ENCODE results near the gene OTUD5.
A peak's percentile ranks its signal among the peaks of the same experiment; 100 is the strongest.
"Not testable (repeated sequence)": the region's sequence is repeated elsewhere in the genome, so short reads cannot be mapped to it uniquely, and the experiment has no call there.

OTUD5 gene

GRCh38 chrX:48957477-48957826, at the start of gene OTUD5:
Gene OTUD5, minus strand, starts transcription at chrX:48957607. Its CDS starts 37 bp downstream, at chrX:48957570.
- Mint-ChIP-seq H3K36me3 (no peaks in the 10 kb centered on the region), H3K27ac (peak within 1 kb of the TSS; percentile 100), H3K4me1 (peaks cover 41% of the 10 kb centered on the region), H3K4me3 (peak within 1 kb of the TSS; percentile 98), H3K9me3 (no peaks in the 10 kb centered on the region), H3K27me3 (no peaks in the 10 kb centered on the region)

DNA sequence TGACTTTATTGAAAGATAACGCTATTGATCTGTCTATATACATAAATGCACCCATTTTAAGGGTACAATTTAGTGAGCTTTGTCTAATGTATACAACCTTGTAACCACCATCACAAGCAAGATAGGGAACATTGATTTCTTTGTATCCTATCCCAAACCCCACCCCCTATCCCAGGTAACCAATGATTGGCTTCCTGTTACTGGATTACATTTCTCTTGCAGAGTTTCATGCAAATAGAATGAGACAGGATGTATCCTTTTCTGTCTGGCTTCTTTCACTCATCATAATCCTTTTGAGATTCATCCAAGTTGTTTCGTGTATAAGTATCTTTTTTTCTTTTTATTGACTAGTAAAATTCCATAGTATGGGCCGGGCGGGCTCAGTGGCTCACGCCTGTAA, 46.3 kb upstream of the OTUD5 start:
- peak overlapping the region; percentile 38 for H3K27ac Mint-ChIP-seq
- peak overlapping the region; percentile 62 for H3K4me3 Mint-ChIP-seq

DNA sequence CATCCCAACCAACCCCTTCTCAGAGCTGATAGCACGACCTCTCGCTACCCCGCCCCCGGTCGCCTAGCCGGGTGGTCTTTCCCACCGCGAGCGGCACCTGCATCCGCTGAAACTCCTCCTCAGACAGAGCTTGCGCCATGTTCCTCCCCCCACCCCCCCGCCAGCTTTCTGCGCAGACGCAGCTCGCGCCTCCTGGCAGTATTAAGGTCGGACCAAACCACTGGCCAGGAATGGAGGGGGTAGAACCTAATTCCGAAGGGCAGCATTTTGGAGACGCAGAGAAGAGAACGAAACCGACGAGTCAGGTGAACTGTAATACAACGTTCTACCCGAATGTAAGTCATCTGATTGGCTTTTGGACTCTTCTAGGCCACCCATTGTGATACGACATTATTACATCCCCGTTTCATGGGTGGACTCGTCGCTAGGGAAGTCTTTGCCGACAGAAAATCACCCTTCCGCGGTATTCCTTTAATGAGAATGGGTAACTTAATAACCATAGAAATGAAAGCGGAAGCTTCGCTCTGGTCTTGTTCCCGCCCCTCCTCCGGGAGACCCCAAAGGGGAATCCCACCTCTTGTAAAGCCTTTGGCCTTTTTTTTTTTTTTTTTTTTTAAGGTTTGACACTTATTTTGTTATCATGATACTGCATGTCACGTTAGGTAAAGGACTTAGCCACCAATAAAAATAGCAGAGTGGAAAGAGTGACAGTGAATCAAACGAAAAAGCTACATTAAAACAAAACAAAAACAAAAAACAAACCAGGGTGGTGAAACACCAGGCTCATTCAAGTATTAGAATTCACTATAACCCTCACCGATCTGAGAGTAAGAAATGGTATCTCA, 44.9 kb upstream of the OTUD5 start, which contains the start of gene GRIPAP1:
Gene GRIPAP1 (minus strand): TSS at position 174 of the 845 bp plus-strand sequence. CDS start 35 bp downstream, at position 139.
- Mint-ChIP-seq H3K4me1 (peaks cover 35% of the 10 kb centered on the region), H3K9me3 (no peaks in the 10 kb centered on the region), H3K27me3 (no peaks in the 10 kb centered on the region), H3K4me3 (peak within 1 kb of the TSS; percentile 99), H3K36me3 (peaks cover 12% of the 10 kb centered on the region), H3K27ac (peak within 1 kb of the TSS; percentile 98)

More for the DNA sequence above, 46.3 kb upstream of the OTUD5 start:
- Mint-ChIP-seq H3K27me3 (no peaks in the 10 kb centered on the region), H3K9me3 (no peaks in the 10 kb centered on the region), H3K4me1 (peaks cover 22% of the 10 kb centered on the region), H3K36me3 (peaks cover 3% of the 10 kb centered on the region)

DNA sequence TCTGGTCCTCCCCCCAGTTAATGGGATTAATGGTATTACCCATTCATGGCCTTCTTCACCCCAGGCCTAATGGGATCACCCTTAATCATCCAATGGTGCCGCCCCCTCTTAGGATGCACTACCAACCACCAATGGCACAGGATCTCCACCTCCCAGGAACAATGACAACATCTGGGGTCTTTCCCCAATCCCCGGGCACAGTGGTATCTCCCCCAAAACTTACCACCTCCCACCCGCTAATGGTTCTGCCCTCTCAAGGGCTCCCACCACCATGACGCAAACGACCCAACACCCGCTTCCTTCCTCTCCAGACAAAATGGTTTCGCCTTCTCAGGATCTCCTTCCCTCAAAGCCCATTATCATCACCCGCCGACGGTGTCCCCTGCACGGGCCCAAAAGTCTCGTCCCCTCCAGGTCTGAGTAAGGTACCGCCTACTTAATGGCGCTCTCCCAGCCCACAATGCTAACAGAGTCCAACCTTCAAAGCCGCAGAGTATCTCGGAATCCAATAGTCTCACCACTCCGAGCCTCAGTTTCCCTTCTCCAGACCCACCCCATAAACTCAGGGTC, 44.2 kb upstream of the OTUD5 start:
- H3K27me3 Mint-ChIP-seq: no peaks in the 10 kb centered on the region
- peaks cover 40% of the 10 kb centered on the region for H3K4me1 Mint-ChIP-seq
- peaks cover 15% of the 10 kb centered on the region for H3K36me3 Mint-ChIP-seq
- H3K9me3 Mint-ChIP-seq: no peaks in the 10 kb centered on the region
- peak overlapping the region; percentile 98 for H3K27ac Mint-ChIP-seq
- H3K4me3 Mint-ChIP-seq: peak overlapping the region; percentile 99

DNA sequence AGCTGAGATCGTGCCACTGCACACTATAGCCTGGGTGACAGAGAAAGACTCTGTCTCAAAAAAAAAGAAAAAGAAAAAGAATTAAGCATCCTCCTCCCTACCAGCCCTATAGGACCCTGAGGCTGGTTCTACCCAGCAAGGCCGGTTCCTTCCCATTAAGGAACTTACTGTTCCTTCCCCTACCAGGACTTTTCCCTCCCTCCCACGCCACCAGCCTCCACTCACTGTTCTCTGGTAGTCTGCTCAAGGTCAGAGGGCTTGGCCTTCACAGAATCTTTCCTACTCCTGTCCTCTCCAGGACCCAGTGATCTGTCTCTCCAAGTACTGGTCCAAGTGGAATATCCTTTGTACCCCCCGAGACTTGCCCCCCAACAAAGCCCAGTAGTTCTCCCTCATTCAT, 43.2 kb upstream of the OTUD5 start:
- Mint-ChIP-seq H3K27me3 (no peaks in the 10 kb centered on the region), H3K27ac (no peak overlapping the region), H3K4me3 (peak overlapping the region; percentile 99)

GRCh38 chrX:48999030-48999429, 41.6 kb upstream of the OTUD5 start:
- H3K27ac Mint-ChIP-seq: no peak overlapping the region
- peaks cover 42% of the 10 kb centered on the region for H3K4me1 Mint-ChIP-seq
- no peaks in the 10 kb centered on the region for H3K9me3 Mint-ChIP-seq
- H3K4me3 Mint-ChIP-seq: no peak overlapping the region
- H3K27me3 Mint-ChIP-seq: no peaks in the 10 kb centered on the region
- H3K36me3 Mint-ChIP-seq: peaks cover 15% of the 10 kb centered on the region

More for the DNA sequence above, 43.2 kb upstream of the OTUD5 start:
- Mint-ChIP-seq H3K9me3 (no peaks in the 10 kb centered on the region), H3K4me1 (peaks cover 42% of the 10 kb centered on the region), H3K36me3 (peaks cover 15% of the 10 kb centered on the region)

DNA sequence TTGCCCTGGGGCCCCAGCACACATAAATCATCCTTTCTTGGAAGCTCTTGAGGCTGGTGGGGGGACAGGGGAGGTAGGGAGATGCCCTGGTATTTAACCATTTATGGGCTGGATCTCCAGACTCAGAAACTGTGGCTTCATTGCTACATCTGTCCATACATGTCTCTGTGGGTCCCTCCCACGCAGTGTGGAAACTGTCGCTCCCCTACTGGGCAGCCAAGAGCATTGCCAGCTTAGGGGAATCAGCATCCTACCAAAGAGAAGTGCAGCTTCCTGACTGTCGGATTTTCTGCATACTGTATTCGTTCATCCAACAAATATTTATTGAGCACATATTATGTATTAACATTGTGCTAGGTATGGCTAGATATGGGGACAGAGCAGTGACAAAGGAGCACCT, 41.0 kb upstream of the OTUD5 start:
- Mint-ChIP-seq H3K4me3 (no peak overlapping the region), H3K36me3 (peaks cover 15% of the 10 kb centered on the region), H3K27ac (no peak overlapping the region), H3K4me1 (peaks cover 42% of the 10 kb centered on the region), H3K9me3 (no peaks in the 10 kb centered on the region), H3K27me3 (no peaks in the 10 kb centered on the region)

DNA sequence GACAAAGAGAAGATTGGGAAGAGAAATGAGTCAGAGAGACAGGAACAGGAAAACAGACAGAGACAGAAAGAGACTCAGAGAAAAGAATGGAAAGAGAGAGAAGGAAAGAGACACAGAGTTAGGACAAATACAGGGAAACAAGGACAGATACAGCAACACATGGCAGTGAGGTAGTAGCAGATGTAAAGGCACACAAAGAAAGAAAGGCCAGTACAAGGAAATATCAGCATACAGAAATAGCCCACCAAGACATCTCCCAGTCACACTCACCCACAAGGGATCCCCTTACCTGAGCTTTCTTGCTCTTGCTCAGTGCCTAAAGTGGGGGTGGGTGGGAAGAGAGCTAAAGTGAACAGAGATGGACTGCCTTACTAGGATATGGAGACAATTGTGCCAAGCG, 40.5 kb upstream of the OTUD5 start:
- H3K36me3 Mint-ChIP-seq: peaks cover 15% of the 10 kb centered on the region
- H3K27ac Mint-ChIP-seq: peak overlapping the region; percentile 84
- peaks cover 42% of the 10 kb centered on the region for H3K4me1 Mint-ChIP-seq
- no peaks in the 10 kb centered on the region for H3K9me3 Mint-ChIP-seq
- H3K27me3 Mint-ChIP-seq: no peaks in the 10 kb centered on the region
- peak overlapping the region; percentile 44 for H3K4me3 Mint-ChIP-seq

- H3K27ac Mint-ChIP-seq: peak overlapping the region; percentile 84
- no peaks in the 10 kb centered on the region for H3K27me3 Mint-ChIP-seq
- H3K36me3 Mint-ChIP-seq: peaks cover 15% of the 10 kb centered on the region
- peak overlapping the region; percentile 44 for H3K4me3 Mint-ChIP-seq
- peaks cover 42% of the 10 kb centered on the region for H3K4me1 Mint-ChIP-seq
- no peaks in the 10 kb centered on the region for H3K9me3 Mint-ChIP-seq
These were observed 40.0 kb upstream of the OTUD5 start for GRCh38 chrX:48997455-48997854.

GRCh38 chrX:48996969-48997368, 39.6 kb upstream of the OTUD5 start:
- Mint-ChIP-seq H3K27me3 (no peaks in the 10 kb centered on the region), H3K9me3 (no peaks in the 10 kb centered on the region), H3K36me3 (peaks cover 15% of the 10 kb centered on the region), H3K27ac (peak overlapping the region; percentile 17), H3K4me1 (peaks cover 42% of the 10 kb centered on the region), H3K4me3 (peak overlapping the region; percentile 39)

- no peaks in the 10 kb centered on the region for H3K27me3 Mint-ChIP-seq
- H3K27ac Mint-ChIP-seq: no peak overlapping the region
- H3K4me3 Mint-ChIP-seq: no peak overlapping the region
- H3K9me3 Mint-ChIP-seq: no peaks in the 10 kb centered on the region
- peaks cover 3% of the 10 kb centered on the region for H3K36me3 Mint-ChIP-seq
- H3K4me1 Mint-ChIP-seq: peaks cover 7% of the 10 kb centered on the region
These were observed 34.9 kb upstream of the OTUD5 start for GRCh38 chrX:48992341-48992740.

DNA sequence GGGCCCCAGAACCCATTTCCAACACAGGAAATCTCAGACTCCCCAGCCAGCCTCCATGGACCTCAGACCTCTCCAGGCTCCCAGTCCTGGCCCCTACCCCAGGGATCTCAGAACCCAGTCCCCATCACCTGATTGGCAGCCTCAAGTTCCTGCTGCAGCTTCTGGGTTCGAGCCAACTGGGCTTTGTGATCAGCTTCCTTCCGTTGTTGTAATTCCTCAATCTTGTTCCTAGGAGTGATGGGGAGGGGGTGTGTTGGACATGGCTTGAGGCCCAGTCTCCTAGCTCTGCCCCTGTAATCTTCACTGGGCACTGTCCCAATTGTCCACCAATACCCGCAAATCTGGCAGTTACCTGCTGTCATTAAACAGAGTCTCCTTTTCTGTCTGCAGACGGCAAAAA, 32.1 kb upstream of the OTUD5 start:
- H3K36me3 Mint-ChIP-seq: peaks cover 2% of the 10 kb centered on the region
- no peaks in the 10 kb centered on the region for H3K4me1 Mint-ChIP-seq
- no peak overlapping the region for H3K27ac Mint-ChIP-seq
- H3K9me3 Mint-ChIP-seq: no peaks in the 10 kb centered on the region
- H3K27me3 Mint-ChIP-seq: no peaks in the 10 kb centered on the region
- no peak overlapping the region for H3K4me3 Mint-ChIP-seq

- no peak overlapping the region for H3K4me3 Mint-ChIP-seq
- H3K4me1 Mint-ChIP-seq: no peaks in the 10 kb centered on the region
- no peaks in the 10 kb centered on the region for H3K9me3 Mint-ChIP-seq
- peaks cover 6% of the 10 kb centered on the region for H3K36me3 Mint-ChIP-seq
- no peaks in the 10 kb centered on the region for H3K27me3 Mint-ChIP-seq
- H3K27ac Mint-ChIP-seq: no peak overlapping the region
These were observed 26.5 kb upstream of the OTUD5 start for GRCh38 chrX:48983896-48984295.

GRCh38 chrX:48983081-48983480, 25.7 kb upstream of the OTUD5 start:
- peaks cover 8% of the 10 kb centered on the region for H3K36me3 Mint-ChIP-seq
- no peaks in the 10 kb centered on the region for H3K9me3 Mint-ChIP-seq
- no peaks in the 10 kb centered on the region for H3K27me3 Mint-ChIP-seq
- no peaks in the 10 kb centered on the region for H3K4me1 Mint-ChIP-seq
- H3K4me3 Mint-ChIP-seq: no peak overlapping the region
- no peak overlapping the region for H3K27ac Mint-ChIP-seq

DNA sequence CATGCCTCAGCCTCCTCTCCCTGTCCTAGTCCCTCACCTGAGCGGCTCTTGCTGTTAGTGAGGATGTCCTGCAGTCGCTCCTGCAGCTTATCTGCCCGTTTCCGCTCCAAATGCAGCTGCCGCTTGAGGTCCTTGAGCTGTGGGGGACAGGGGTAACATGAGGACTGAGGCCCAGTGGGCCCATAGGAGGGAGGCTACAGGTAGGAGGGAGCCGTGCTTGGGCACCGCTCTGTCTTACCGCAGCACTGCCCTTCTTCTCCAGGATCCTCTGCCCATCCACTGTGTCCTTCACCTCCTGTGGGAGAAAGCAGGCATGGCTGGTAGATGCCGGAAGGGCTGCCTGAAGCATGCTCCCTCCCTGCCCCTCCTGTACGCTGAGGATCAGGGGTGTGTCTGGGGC, 23.8 kb upstream of the OTUD5 start:
- Mint-ChIP-seq H3K27ac (no peak overlapping the region), H3K4me1 (no peaks in the 10 kb centered on the region), H3K36me3 (peaks cover 8% of the 10 kb centered on the region), H3K27me3 (no peaks in the 10 kb centered on the region), H3K4me3 (no peak overlapping the region), H3K9me3 (no peaks in the 10 kb centered on the region)

DNA sequence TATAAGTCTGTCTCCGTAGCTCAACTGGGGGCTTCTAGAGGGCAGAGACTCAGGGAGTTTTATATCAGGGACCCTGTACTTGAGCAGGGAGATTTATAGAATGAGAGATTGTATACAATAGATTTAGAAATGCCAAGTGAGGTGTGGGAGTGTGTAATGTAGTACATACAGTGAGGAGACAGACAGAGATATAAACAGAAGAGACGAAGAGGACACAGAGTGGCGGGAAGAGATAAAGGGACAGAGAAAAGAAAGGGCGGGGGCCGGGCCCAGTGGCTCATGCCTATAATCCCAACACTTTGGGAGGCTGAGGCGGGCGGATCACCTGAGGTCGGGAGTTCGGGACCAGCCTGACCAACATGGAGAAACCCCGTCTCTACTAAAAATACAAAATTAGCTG, 22.9 kb upstream of the OTUD5 start:
- H3K27me3 Mint-ChIP-seq, H3K36me3 Mint-ChIP-seq, H3K27ac Mint-ChIP-seq, H3K9me3 Mint-ChIP-seq, H3K4me3 Mint-ChIP-seq, H3K4me1 Mint-ChIP-seq: not testable (repeated sequence)
